ENCODE data around the gene LGR6.
A peak's percentile ranks its signal among the peaks of the same experiment; 100 is the strongest.

Gene LGR6

GRCh38 chr1:202200669-202201068 is 7.1 kb downstream of the LGR6 start:
- no peak for DNase-seq (ENCODE audit: low spot score)

- no peak for DNase-seq (ENCODE audit: low spot score)
These were observed 7.7 kb downstream of the LGR6 start for GRCh38 chr1:202201266-202201665.

GRCh38 chr1:202201971-202202370 is 8.4 kb downstream of the LGR6 start:
- DNase-seq (ENCODE audit: low spot score): no peak

- DNase-seq (ENCODE audit: low spot score): no peak
These were observed 9.0 kb downstream of the LGR6 start for GRCh38 chr1:202202500-202203168.

- DNase-seq (ENCODE audit: low spot score): no peak
These were observed 9.8 kb downstream of the LGR6 start for GRCh38 chr1:202203238-202204039.

- no peak for DNase-seq (ENCODE audit: low spot score)
These were observed 10.5 kb downstream of the LGR6 start for GRCh38 chr1:202204065-202204464.

GRCh38 chr1:202205523-202206190 is 12.1 kb downstream of the LGR6 start:
- DNase-seq (ENCODE audit: low spot score): no peak

GRCh38 chr1:202207292-202207691 is 13.7 kb downstream of the LGR6 start:
- no peak for DNase-seq (ENCODE audit: low spot score)

GRCh38 chr1:202208351-202208857 is 14.8 kb downstream of the LGR6 start:
- DNase-seq (ENCODE audit: low spot score): no peak

GRCh38 chr1:202210385-202210784 is 16.8 kb downstream of the LGR6 start:
- peak; percentile 59 for DNase-seq (ENCODE audit: low spot score)

- DNase-seq (ENCODE audit: low spot score): no peak
These were observed 17.4 kb downstream of the LGR6 start for GRCh38 chr1:202210969-202211368.

GRCh38 chr1:202212787-202213186 is 19.2 kb downstream of the LGR6 start:
- DNase-seq (ENCODE audit: low spot score): no peak

- DNase-seq (ENCODE audit: low spot score): peak; percentile 88
These were observed 19.9 kb downstream of the LGR6 start for GRCh38 chr1:202213361-202214088.

GRCh38 chr1:202214089-202214843 is 20.7 kb downstream of the LGR6 start:
- peak; percentile 54 for DNase-seq (ENCODE audit: low spot score)

GRCh38 chr1:202215472-202216130 is 22.0 kb downstream of the LGR6 start:
- no peak for DNase-seq (ENCODE audit: low spot score)

GRCh38 chr1:202216691-202217090 is 23.1 kb downstream of the LGR6 start:
- no peak for DNase-seq (ENCODE audit: low spot score)

- DNase-seq (ENCODE audit: low spot score): no peak
These were observed 23.9 kb downstream of the LGR6 start for GRCh38 chr1:202217516-202217915.

GRCh38 chr1:202217951-202218350 is 24.4 kb downstream of the LGR6 start:
- no peak for DNase-seq (ENCODE audit: low spot score)

- DNase-seq (ENCODE audit: low spot score): no peak
These were observed 27.1 kb downstream of the LGR6 start for GRCh38 chr1:202220733-202221132.
